GM13977 (cell line): ENCODE results near the gene LMCD1.

ENCODE experiments used
- DNase-seq: peaks from one replicate; pipeline ENCODE4 v3.0.0; 2012; ENCODE audit warnings: low spot score
- in situ Hi-C: fragments of 300-500 bp; cut with MboI; formaldehyde crosslinking; loops from one replicate; pipeline ENCODE4 v1.12.0; 2022; ENCODE audit warnings: low sequenced_read_pairs, low pct_unique_long_range_greater_than_20kb, mixed read lengths, inconsistent platforms; ENCODE audit not compliant: unreplicated experiment
- TF ChIP-seq, protein P1 (sequence below): IDR thresholded peaks from 2 replicates; pipeline ENCODE4 v1.5.1; 2012; ENCODE audit warnings: mild to moderate bottlenecking, control low read depth; ENCODE audit not compliant: insufficient read depth; ENCODE audit errors: extremely low read depth, missing control alignments

Gene LMCD1

DNA sequence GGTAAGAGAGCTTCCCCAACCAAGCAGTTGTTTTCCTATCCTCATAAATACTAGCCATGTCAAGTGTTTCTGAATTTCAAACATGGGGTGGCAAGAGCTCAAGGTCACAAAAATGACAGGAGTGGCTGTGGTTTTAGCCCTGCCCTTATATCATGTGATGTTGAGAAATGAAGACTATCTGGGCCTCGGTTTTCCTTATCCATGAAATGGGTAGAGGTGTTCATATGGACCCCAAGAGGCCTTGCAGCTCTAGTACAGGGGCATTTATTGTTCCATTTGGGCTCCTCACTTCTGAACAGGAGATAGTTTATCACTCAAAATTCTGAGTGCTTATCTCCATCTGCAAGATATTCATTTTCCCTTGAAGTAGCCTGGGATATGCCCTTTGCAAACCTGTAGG is 35.8 kb downstream of the LMCD1 start:
- no peak for DNase-seq
- in situ Hi-C loops, result no loop called here
- TF ChIP-seq, protein P1, sequence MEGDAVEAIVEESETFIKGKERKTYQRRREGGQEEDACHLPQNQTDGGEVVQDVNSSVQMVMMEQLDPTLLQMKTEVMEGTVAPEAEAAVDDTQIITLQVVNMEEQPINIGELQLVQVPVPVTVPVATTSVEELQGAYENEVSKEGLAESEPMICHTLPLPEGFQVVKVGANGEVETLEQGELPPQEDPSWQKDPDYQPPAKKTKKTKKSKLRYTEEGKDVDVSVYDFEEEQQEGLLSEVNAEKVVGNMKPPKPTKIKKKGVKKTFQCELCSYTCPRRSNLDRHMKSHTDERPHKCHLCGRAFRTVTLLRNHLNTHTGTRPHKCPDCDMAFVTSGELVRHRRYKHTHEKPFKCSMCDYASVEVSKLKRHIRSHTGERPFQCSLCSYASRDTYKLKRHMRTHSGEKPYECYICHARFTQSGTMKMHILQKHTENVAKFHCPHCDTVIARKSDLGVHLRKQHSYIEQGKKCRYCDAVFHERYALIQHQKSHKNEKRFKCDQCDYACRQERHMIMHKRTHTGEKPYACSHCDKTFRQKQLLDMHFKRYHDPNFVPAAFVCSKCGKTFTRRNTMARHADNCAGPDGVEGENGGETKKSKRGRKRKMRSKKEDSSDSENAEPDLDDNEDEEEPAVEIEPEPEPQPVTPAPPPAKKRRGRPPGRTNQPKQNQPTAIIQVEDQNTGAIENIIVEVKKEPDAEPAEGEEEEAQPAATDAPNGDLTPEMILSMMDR, result no peak

- in situ Hi-C loops, result no loop called here
- DNase-seq, result no peak
- TF ChIP-seq, protein P1, result no peak
These were observed 36.6 kb downstream of the LMCD1 start for GRCh38 chr3:8538223-8538622.

- no peak for DNase-seq
- TF ChIP-seq, protein P1, result no peak
- in situ Hi-C loops, result no loop called here
These were observed 37.3 kb downstream of the LMCD1 start for GRCh38 chr3:8538913-8539312.

DNA sequence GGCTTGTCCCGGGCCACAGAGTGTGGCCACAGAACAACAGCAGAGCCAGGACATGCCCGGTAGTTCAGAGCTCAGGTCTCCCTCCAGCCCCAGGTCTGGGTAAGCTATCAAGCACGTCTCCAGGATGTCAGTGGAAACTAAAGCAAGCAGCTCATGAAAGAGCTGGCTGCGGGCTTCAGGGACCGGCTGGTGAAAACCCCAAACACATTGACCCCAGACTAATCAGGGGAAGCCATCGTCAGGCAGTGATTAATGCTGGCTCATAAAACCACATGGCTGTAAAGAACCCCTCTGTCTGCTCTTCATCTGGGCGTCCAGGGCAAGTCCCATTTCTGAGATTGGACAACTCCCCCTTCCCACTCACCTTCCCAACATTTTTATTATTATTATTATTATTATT is 37.8 kb downstream of the LMCD1 start:
- in situ Hi-C loops, result no loop called here
- TF ChIP-seq, protein P1, result no peak
- no peak for DNase-seq

DNA sequence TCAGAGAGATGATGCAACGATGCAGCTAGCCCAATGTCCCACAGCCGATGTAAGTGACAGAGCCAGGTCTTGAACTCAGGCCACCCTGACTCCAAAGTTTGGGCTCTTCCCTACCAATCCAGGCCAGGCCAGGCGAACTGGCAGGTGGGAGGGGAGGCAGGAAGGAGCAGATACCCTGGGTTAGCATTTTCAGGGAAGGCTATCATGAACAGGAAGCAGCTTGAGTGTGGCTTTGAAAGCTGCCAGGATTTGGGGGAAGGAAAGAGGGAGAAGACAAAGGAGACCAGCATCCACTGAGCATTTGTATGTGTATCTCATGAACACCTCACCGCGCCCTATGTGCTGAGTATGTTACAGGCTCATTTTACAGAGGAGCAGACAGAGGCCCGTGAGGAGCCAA is 38.8 kb downstream of the LMCD1 start:
- in situ Hi-C loops, result no loop called here
- TF ChIP-seq, protein P1, result no peak
- DNase-seq, result no peak

DNA sequence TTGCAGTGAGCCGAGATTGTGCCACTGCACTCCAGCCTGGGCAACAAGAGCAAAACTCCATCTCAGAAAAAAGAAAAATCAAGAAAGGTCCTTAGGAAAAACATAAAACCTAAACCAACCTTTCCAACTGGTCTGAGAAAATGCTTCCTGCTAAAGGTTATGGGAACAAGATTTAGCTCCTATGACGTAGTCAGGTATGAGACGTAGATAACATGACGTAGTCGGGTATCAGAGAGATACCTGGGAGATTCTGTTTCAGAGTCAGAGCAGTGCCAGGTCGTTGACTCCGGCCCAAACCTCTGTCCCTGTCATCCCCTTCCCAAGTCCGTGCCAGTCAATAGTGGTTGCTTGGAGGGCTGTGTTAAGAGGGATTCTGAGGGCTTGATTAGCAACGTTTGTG is 39.9 kb downstream of the LMCD1 start:
- TF ChIP-seq, protein P1, result no peak
- in situ Hi-C loops, result no loop called here
- DNase-seq, result no peak
